ENCODE results near the gene RASSF3. TPM values are rescaled to one million over a fixed set of nuclear protein-coding genes. Genes with fewer than 3 reads are reported as not detected.
A peak's percentile ranks its signal among the peaks of the same experiment; 100 is the strongest.

The RASSF3 gene
- total RNA-seq, 2 donors from 2014 or later, result 52.0 to 54.5 TPM

DNA sequence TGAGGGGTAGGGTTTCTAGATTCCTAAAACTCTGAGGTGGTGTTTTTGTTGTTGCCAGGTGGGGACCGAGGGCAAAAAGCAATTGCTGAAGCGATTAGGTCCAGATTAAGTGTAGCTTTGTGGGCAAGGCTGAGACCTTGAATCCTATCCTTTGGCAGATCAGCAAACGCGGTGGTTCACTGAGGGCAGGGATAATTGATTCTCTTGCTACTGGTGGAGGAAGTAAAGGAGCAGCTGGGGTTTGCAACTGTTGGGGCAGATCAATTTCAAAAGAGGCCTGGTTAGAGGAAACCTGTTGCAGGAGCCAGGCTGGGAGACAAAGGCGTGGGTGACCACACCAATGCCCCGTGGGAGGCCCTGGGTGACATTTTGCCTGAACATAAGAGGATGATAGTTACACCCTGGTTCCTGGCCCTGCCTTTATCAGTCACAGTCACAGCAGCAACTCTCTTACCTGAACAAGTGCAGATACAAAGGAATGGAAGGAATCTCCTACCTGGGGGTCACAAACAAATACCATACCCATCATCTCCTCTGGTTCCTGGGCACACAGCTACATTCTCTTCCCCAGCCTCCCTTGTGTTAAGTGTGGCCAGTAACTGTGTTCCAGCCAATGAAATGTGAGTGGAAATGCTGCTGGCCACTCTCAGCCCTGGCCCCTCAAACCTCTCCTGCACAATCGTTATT is 43.3 kb upstream of the RASSF3 start:
- TF ChIP-seq, protein P1, sequence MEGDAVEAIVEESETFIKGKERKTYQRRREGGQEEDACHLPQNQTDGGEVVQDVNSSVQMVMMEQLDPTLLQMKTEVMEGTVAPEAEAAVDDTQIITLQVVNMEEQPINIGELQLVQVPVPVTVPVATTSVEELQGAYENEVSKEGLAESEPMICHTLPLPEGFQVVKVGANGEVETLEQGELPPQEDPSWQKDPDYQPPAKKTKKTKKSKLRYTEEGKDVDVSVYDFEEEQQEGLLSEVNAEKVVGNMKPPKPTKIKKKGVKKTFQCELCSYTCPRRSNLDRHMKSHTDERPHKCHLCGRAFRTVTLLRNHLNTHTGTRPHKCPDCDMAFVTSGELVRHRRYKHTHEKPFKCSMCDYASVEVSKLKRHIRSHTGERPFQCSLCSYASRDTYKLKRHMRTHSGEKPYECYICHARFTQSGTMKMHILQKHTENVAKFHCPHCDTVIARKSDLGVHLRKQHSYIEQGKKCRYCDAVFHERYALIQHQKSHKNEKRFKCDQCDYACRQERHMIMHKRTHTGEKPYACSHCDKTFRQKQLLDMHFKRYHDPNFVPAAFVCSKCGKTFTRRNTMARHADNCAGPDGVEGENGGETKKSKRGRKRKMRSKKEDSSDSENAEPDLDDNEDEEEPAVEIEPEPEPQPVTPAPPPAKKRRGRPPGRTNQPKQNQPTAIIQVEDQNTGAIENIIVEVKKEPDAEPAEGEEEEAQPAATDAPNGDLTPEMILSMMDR (conservative IDR thresholded peaks at IDR 0.05), result no peak
- 86 to 95% methylated on average over 4 to 7 of the region's 7 CpGs for WGBS, 2 experiments (ENCODE audit: insufficient coverage in 1 of 2, insufficient read length in 1 of 2)
- Mint-ChIP-seq H3K9me3 (peaks cover 2% of the 10 kb centered on the region), H3K27ac (peak overlapping the region; percentile 59), H3K36me3 (ENCODE audit: low read depth) (no peaks in the 10 kb centered on the region), H3K4me1 (peaks cover 21% of the 10 kb centered on the region), H3K27me3 (ENCODE audit: insufficient read depth) (no peaks in the 10 kb centered on the region), H3K4me3 (no peak overlapping the region)
- no peak overlapping the region for H3K4me3 ChIP-seq (ENCODE audit: low read length)
- peaks cover 6% of the 10 kb centered on the region for H3K4me1 ChIP-seq (ENCODE audit: control insufficient read depth, insufficient read depth, low read length)
- H3K9me3 ChIP-seq (ENCODE audit: control insufficient read depth, low read length), result no peaks in the 10 kb centered on the region
- H3K36me3 ChIP-seq (ENCODE audit: control insufficient read depth, insufficient read depth, low read length), result no peaks in the 10 kb centered on the region
- H3K9ac ChIP-seq (ENCODE audit: extremely low read depth, low read length, poor library complexity, severe bottlenecking), result no peak overlapping the region
- no peaks in the 10 kb centered on the region for H3K27me3 ChIP-seq (ENCODE audit: control insufficient read depth, insufficient read depth, low read length, poor library complexity, severe bottlenecking)
- H3K27ac ChIP-seq (ENCODE audit: low read depth, low read length), result no peak overlapping the region
- DNase-seq, result peak; percentile 64

DNA sequence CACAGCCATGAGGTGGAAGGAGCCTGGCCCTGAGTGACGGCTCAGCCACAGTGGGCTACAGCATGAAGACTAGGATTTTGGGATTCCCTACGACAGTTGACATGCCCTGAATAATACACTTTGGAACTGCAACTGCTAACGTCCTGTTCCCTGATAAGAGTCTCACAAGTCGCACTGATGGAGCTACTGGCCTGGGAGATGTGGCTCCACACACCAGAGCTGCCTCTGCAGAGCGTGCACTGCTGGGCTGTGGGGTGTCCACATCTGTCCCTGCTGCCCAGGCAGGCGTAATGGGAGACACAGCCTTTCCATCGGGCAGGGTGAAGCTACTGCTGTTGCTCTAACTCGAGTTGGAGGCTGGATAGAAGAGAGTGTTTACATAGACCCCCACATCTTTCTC is 42.7 kb upstream of the RASSF3 start:
- Histone ChIP-seq H3K27me3 (ENCODE audit: control insufficient read depth, insufficient read depth, low read length, poor library complexity, severe bottlenecking) (no peaks in the 10 kb centered on the region), H3K9me3 (ENCODE audit: control insufficient read depth, low read length) (no peaks in the 10 kb centered on the region), H3K4me1 (ENCODE audit: control insufficient read depth, insufficient read depth, low read length) (peaks cover 6% of the 10 kb centered on the region), H3K4me3 (ENCODE audit: low read length) (no peak overlapping the region), H3K27ac (ENCODE audit: low read depth, low read length) (no peak overlapping the region), H3K36me3 (ENCODE audit: control insufficient read depth, insufficient read depth, low read length) (no peaks in the 10 kb centered on the region), H3K9ac (ENCODE audit: extremely low read depth, low read length, poor library complexity, severe bottlenecking) (no peak overlapping the region)
- H3K9me3 Mint-ChIP-seq, result peaks cover 2% of the 10 kb centered on the region
- no peaks in the 10 kb centered on the region for H3K27me3 Mint-ChIP-seq (ENCODE audit: insufficient read depth)
- TF ChIP-seq, protein P1 (conservative IDR thresholded peaks at IDR 0.05), result no peak
- H3K4me3 Mint-ChIP-seq, result no peak overlapping the region
- H3K36me3 Mint-ChIP-seq (ENCODE audit: low read depth), result no peaks in the 10 kb centered on the region
- 91 to 96% methylated on average over 4 to 7 of the region's 8 CpGs for WGBS, 2 experiments (ENCODE audit: insufficient coverage in 1 of 2, insufficient read length in 1 of 2)
- DNase-seq, result peak; percentile 52
- peak overlapping the region; percentile 3 for H3K27ac Mint-ChIP-seq
- H3K4me1 Mint-ChIP-seq, result peaks cover 21% of the 10 kb centered on the region

DNA sequence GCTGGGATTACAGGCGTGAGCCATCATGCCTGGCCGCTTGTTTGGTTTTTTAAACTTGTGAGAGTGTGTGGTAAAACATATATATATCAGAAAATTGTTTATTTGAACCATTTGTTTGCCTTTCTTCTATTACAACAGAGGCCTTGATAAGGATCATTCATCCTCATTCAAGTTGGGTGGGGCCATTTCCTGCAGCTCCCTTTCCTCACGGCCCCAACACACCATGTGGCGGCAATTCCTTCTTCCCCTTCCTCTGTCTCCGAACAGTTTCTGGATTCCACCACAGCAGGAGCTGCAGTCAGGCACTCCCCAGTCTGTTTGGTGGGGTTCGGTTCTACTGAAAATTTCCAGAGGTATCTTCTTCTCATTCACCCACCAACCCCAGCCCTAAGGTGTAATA is 42.0 kb upstream of the RASSF3 start:
- TF ChIP-seq, protein P1 (conservative IDR thresholded peaks at IDR 0.05), result no peak
- Mint-ChIP-seq H3K4me1 (peaks cover 21% of the 10 kb centered on the region), H3K27ac (no peak overlapping the region), H3K36me3 (ENCODE audit: low read depth) (no peaks in the 10 kb centered on the region), H3K9me3 (peaks cover 2% of the 10 kb centered on the region), H3K27me3 (ENCODE audit: insufficient read depth) (no peaks in the 10 kb centered on the region), H3K4me3 (no peak overlapping the region)
- H3K9me3 ChIP-seq (ENCODE audit: control insufficient read depth, low read length), result no peaks in the 10 kb centered on the region
- no peaks in the 10 kb centered on the region for H3K27me3 ChIP-seq (ENCODE audit: control insufficient read depth, insufficient read depth, low read length, poor library complexity, severe bottlenecking)
- no peak overlapping the region for H3K4me3 ChIP-seq (ENCODE audit: low read length)
- peaks cover 6% of the 10 kb centered on the region for H3K4me1 ChIP-seq (ENCODE audit: control insufficient read depth, insufficient read depth, low read length)
- no peak overlapping the region for H3K27ac ChIP-seq (ENCODE audit: low read depth, low read length)
- 80 to 85% methylated on average over 2 to 4 of the region's 6 CpGs for WGBS, 2 experiments (ENCODE audit: insufficient coverage in 1 of 2, insufficient read length in 1 of 2)
- H3K36me3 ChIP-seq (ENCODE audit: control insufficient read depth, insufficient read depth, low read length), result no peaks in the 10 kb centered on the region
- no peak for DNase-seq
- no peak overlapping the region for H3K9ac ChIP-seq (ENCODE audit: extremely low read depth, low read length, poor library complexity, severe bottlenecking)

All from endodermal cell (in vitro differentiated cells).